T-helper 2 cell treated with Interferon-gamma antibody and Interleukin-4, amounts not matched to agents 100 ng/mL and 5 ng/mL, for 36 hours (primary cell): ENCODE measurements around the gene MACROD2. TPM values are rescaled to one million over a fixed set of nuclear protein-coding genes. Genes with fewer than 3 reads are reported as not detected.

Source experiments
- intact Hi-C: fragments of 100-400 bp; cut with micrococcal nuclease; formaldehyde crosslinking; loops from one replicate; pipeline ENCODE4 v1.15.1; 2023
- total RNA-seq: library from RNA; stranded (reverse); gene quantifications from 2 replicates; pipeline ENCODE4 v1.2.3, GENCODE V29; 2022

Gene MACROD2
- total RNA-seq, 1 donor from 2014 or later: not detected

GRCh38 chr20:15599961-15600360 is 1604.6 kb downstream of the MACROD2 start:
- intact Hi-C loops: no loop called here

- intact Hi-C loops: no loop called here
Observed at GRCh38 chr20:15600565-15600964, 1605.2 kb downstream of the MACROD2 start.

- intact Hi-C loops: no loop called here
Observed at GRCh38 chr20:15603506-15603905, 1608.2 kb downstream of the MACROD2 start.

- intact Hi-C loops: no loop called here
Observed at GRCh38 chr20:15603978-15604805, 1608.9 kb downstream of the MACROD2 start.

GRCh38 chr20:15609921-15610320 is 1614.6 kb downstream of the MACROD2 start:
- intact Hi-C loops: no loop called here

GRCh38 chr20:15610787-15611186 is 1615.5 kb downstream of the MACROD2 start:
- intact Hi-C loops: no loop called here

- intact Hi-C loops: no loop called here
Observed at GRCh38 chr20:15611541-15611940, 1616.2 kb downstream of the MACROD2 start.

- intact Hi-C loops: no loop called here
Observed at GRCh38 chr20:15612198-15612597, 1616.9 kb downstream of the MACROD2 start.

- intact Hi-C loops: no loop called here
Observed at GRCh38 chr20:15612769-15613168, 1617.5 kb downstream of the MACROD2 start.

- intact Hi-C loops: no loop called here
Observed at GRCh38 chr20:15613530-15613929, 1618.2 kb downstream of the MACROD2 start.

- intact Hi-C loops: no loop called here
Observed at GRCh38 chr20:15616626-15617025, 1621.3 kb downstream of the MACROD2 start.

GRCh38 chr20:15618110-15618509 is 1622.8 kb downstream of the MACROD2 start:
- intact Hi-C loops: no loop called here

GRCh38 chr20:15618912-15619311 is 1623.6 kb downstream of the MACROD2 start:
- intact Hi-C loops: no loop called here

- intact Hi-C loops: no loop called here
Observed at GRCh38 chr20:15619341-15619740, 1624.0 kb downstream of the MACROD2 start.

- intact Hi-C loops: no loop called here
Observed at GRCh38 chr20:15619816-15620215, 1624.5 kb downstream of the MACROD2 start.

- intact Hi-C loops: no loop called here
Observed at GRCh38 chr20:15622368-15622767, 1627.1 kb downstream of the MACROD2 start.

- intact Hi-C loops: no loop called here
Observed at GRCh38 chr20:15623215-15623614, 1627.9 kb downstream of the MACROD2 start.

GRCh38 chr20:15625981-15626380 is 1630.7 kb downstream of the MACROD2 start:
- intact Hi-C loops: no loop called here

- intact Hi-C loops: no loop called here
Observed at GRCh38 chr20:15627089-15627488, 1631.8 kb downstream of the MACROD2 start.

GRCh38 chr20:15627501-15627903 is 1632.2 kb downstream of the MACROD2 start:
- intact Hi-C loops: no loop called here

GRCh38 chr20:15628851-15629353 is 1633.6 kb downstream of the MACROD2 start:
- intact Hi-C loops: no loop called here

- intact Hi-C loops: no loop called here
Observed at GRCh38 chr20:15630360-15630759, 1635.0 kb downstream of the MACROD2 start.

- intact Hi-C loops: no loop called here
Observed at GRCh38 chr20:15632680-15633079, 1637.4 kb downstream of the MACROD2 start.
